ENCODE measurements around the gene CEP250. TPM values are rescaled to one million over a fixed set of nuclear protein-coding genes. Genes with fewer than 3 reads are reported as not detected.

CEP250 gene
- total RNA-seq, 1 experiment from 2014 or later: 52.5 TPM

GRCh38 chr20:35433337-35433736 is 22.1 kb upstream of the CEP250 start:
- TF ChIP-seq CTCF (conservative IDR thresholded peaks at IDR 0.05; ENCODE audit: low read depth, low read length) (no peak), EZH2 (IDR thresholded peaks at IDR 0.05; ENCODE audit: low read length, unreplicated experiment) (no peak), EZH2phosphoT487 (IDR thresholded peaks at IDR 0.05; ENCODE audit: borderline replicate concordance, low read length) (no peak)
- no peaks in the 10 kb centered on the region for H3K27me3 ChIP-seq (ENCODE audit: low read length)

GRCh38 chr20:35434085-35435005 is 21.1 kb upstream of the CEP250 start:
- intact Hi-C loops (cut with micrococcal nuclease): no loop called here
- no peaks in the 10 kb centered on the region for H3K36me3 ChIP-seq (ENCODE audit: low read depth, low read length)

More at GRCh38 chr20:35433337-35433736, 22.1 kb upstream of the CEP250 start:
- ChIA-PET POLR2A (ENCODE audit: unreplicated experiment) (no interaction called here), CTCF (no interaction called here)
- Histone ChIP-seq H3K4me1 (ENCODE audit: insufficient read depth, low read length) (no peaks in the 10 kb centered on the region), H2AFZ (ENCODE audit: low read length) (no peak overlapping the region), H3K9me3 (ENCODE audit: low read length) (no peaks in the 10 kb centered on the region), H3K9ac (ENCODE audit: low read length) (no peak overlapping the region), H3K9me2 (replicated peaks; ENCODE audit: low read length) (no peaks in the 10 kb centered on the region), H3K4me3 (ENCODE audit: low read length) (no peak overlapping the region), H3K4me2 (ENCODE audit: low read length) (no peak overlapping the region), H3K79me2 (ENCODE audit: low read length) (no peaks in the 10 kb centered on the region), H4K20me1 (ENCODE audit: low read length) (no peaks in the 10 kb centered on the region), H3K36me3 (ENCODE audit: low read depth, low read length) (no peaks in the 10 kb centered on the region), H3F3A (ENCODE audit: low read length, unreplicated experiment) (no peaks in the 10 kb centered on the region), H3K27ac (ENCODE audit: low read length) (no peak overlapping the region)
- intact Hi-C loops (cut with micrococcal nuclease): no loop called here
- no peak for DNase-seq
- BruUV-seq (replicated peaks): no TSS peak
- ATAC-seq: no peak

More at GRCh38 chr20:35434085-35435005, 21.1 kb upstream of the CEP250 start:
- ChIA-PET CTCF (no interaction called here), POLR2A (ENCODE audit: unreplicated experiment) (no interaction called here)
- H2AFZ ChIP-seq (ENCODE audit: low read length): no peak overlapping the region
- H4K20me1 ChIP-seq (ENCODE audit: low read length): no peaks in the 10 kb centered on the region
- ATAC-seq (no peak), DNase-seq (no peak)
- H3K79me2 ChIP-seq (ENCODE audit: low read length): no peaks in the 10 kb centered on the region
- H3K27ac ChIP-seq (ENCODE audit: low read length): no peak overlapping the region
- H3K4me3 ChIP-seq (ENCODE audit: low read length): no peak overlapping the region
- no peak overlapping the region for H3K4me2 ChIP-seq (ENCODE audit: low read length)
- H3K9me2 ChIP-seq (replicated peaks; ENCODE audit: low read length): no peaks in the 10 kb centered on the region
- TF ChIP-seq CTCF (conservative IDR thresholded peaks at IDR 0.05; ENCODE audit: low read depth, low read length) (no peak), EZH2phosphoT487 (IDR thresholded peaks at IDR 0.05; ENCODE audit: borderline replicate concordance, low read length) (no peak), EZH2 (IDR thresholded peaks at IDR 0.05; ENCODE audit: low read length, unreplicated experiment) (no peak)
- H3K27me3 ChIP-seq (ENCODE audit: low read length): no peaks in the 10 kb centered on the region
- no TSS peak for BruUV-seq (replicated peaks)
- H3K9me3 ChIP-seq (ENCODE audit: low read length): no peaks in the 10 kb centered on the region
- no peaks in the 10 kb centered on the region for H3F3A ChIP-seq (ENCODE audit: low read length, unreplicated experiment)
- H3K4me1 ChIP-seq (ENCODE audit: insufficient read depth, low read length): no peaks in the 10 kb centered on the region
- no peak overlapping the region for H3K9ac ChIP-seq (ENCODE audit: low read length)
